H9 (cell line): Measurements from ENCODE around the gene MDFIC. TPM values are rescaled to one million over a fixed set of nuclear protein-coding genes. Genes with fewer than 3 reads are reported as not detected.

ENCODE experiments used
- DNase-seq: peaks from one replicate; pipeline ENCODE4 v3.0.0-alpha.2; 2017
- H2AFZ ChIP-seq: one replicate; pipeline ENCODE4 v1.6.1; 2013; ENCODE audit warnings: mild to moderate bottlenecking, low read length, control low read depth, moderate library complexity
- H2AK5ac ChIP-seq: 2 replicates; pipeline ENCODE4 v1.6.1; 2013; ENCODE audit warnings: low read length, control low read depth, mixed read lengths; ENCODE audit not compliant: insufficient read length
- H2BK120ac ChIP-seq: one replicate; pipeline ENCODE4 v1.6.1; 2013; ENCODE audit warnings: low read depth, mild to moderate bottlenecking, low read length, control low read depth, inconsistent platforms; ENCODE audit not compliant: poor library complexity, severe bottlenecking
- H2BK12ac ChIP-seq: 2 replicates; pipeline ENCODE4 v1.6.1; 2013; ENCODE audit warnings: low read length, control low read depth, mixed read lengths, low read depth; ENCODE audit not compliant: insufficient read length
- H2BK15ac ChIP-seq: 2 replicates; pipeline ENCODE4 v1.6.1; 2013; ENCODE audit warnings: low read depth, low read length, control low read depth
- H2BK20ac ChIP-seq: one replicate; pipeline ENCODE4 v1.6.1; 2013; ENCODE audit warnings: low read depth, mild to moderate bottlenecking, low read length, control low read depth, inconsistent platforms; ENCODE audit not compliant: poor library complexity, severe bottlenecking
- H2BK5ac ChIP-seq: 2 replicates; pipeline ENCODE4 v1.6.1; 2013; ENCODE audit warnings: low read length, control low read depth, mixed read lengths; ENCODE audit not compliant: insufficient read length
- H3K14ac ChIP-seq: 2 replicates; pipeline ENCODE4 v1.6.1; 2013; ENCODE audit warnings: low read length, control low read depth; ENCODE audit not compliant: insufficient read depth
- H3K18ac ChIP-seq: 2 replicates; pipeline ENCODE4 v1.6.1; 2013; ENCODE audit warnings: low read depth, mild to moderate bottlenecking, mixed read lengths, low read length, control low read depth; ENCODE audit not compliant: insufficient read length
- H3K23ac ChIP-seq: 2 replicates; pipeline ENCODE4 v1.6.1; 2013; ENCODE audit warnings: low read length, control low read depth, mixed read lengths, low read depth; ENCODE audit not compliant: insufficient read length
- H3K23me2 ChIP-seq: 2 replicates; pipeline ENCODE4 v1.6.1; 2013; ENCODE audit warnings: low read depth, mild to moderate bottlenecking, mixed read lengths, low read length, control low read depth; ENCODE audit not compliant: insufficient read length, poor library complexity, severe bottlenecking
- H3K27ac ChIP-seq: 2 replicates; pipeline ENCODE4 v1.5.1; 2013; ENCODE audit warnings: low read length, control low read depth, mixed read lengths, low read depth; ENCODE audit not compliant: insufficient read length
- H3K27me3 ChIP-seq: 2 replicates; pipeline ENCODE4 v1.6.1; 2013; ENCODE audit warnings: low read length, control low read depth, inconsistent platforms; ENCODE audit not compliant: insufficient read depth
- H3K4ac ChIP-seq: 2 replicates; pipeline ENCODE4 v1.6.1; 2013; ENCODE audit warnings: low read depth, mild to moderate bottlenecking, control low read depth, inconsistent platforms, low read length, moderate library complexity
- H3K4me1 ChIP-seq: 2 replicates; pipeline ENCODE4 v1.6.1; 2013; ENCODE audit warnings: low read length, control low read depth, inconsistent platforms; ENCODE audit not compliant: insufficient read depth
- H3K4me2 ChIP-seq: 2 replicates; pipeline ENCODE4 v1.6.1; 2013; ENCODE audit warnings: low read length, control low read depth, mixed read lengths; ENCODE audit not compliant: insufficient read length, insufficient read depth
- H3K56ac ChIP-seq: 2 replicates; pipeline ENCODE4 v1.6.1; 2013; ENCODE audit warnings: low read depth, mild to moderate bottlenecking, mixed read lengths, low read length, control low read depth; ENCODE audit not compliant: insufficient read length
- H3K79me1 ChIP-seq: 2 replicates; pipeline ENCODE4 v1.6.1; 2013; ENCODE audit warnings: low read depth, mild to moderate bottlenecking, moderate library complexity, low read length, control low read depth, inconsistent platforms; ENCODE audit not compliant: insufficient read depth, poor library complexity, severe bottlenecking
- H3K79me2 ChIP-seq: 2 replicates; pipeline ENCODE4 v1.6.1; 2013; ENCODE audit warnings: low read length, control low read depth, inconsistent platforms; ENCODE audit not compliant: insufficient read depth
- H3K9ac ChIP-seq: 2 replicates; pipeline ENCODE4 v1.6.1; 2013; ENCODE audit warnings: low read length, control low read depth, mixed read lengths; ENCODE audit not compliant: insufficient read length; ENCODE audit errors: extremely low read depth
- H3K9me3 ChIP-seq: one replicate; pipeline ENCODE4 v1.6.1; 2013; ENCODE audit warnings: low read depth, low read length, inconsistent platforms; ENCODE audit not compliant: control insufficient read depth
- H3T11ph ChIP-seq: one replicate; pipeline ENCODE4 v1.6.1; 2013; ENCODE audit warnings: mild to moderate bottlenecking, low read length, control low read depth, inconsistent platforms
- H4K20me1 ChIP-seq: one replicate; pipeline ENCODE4 v1.6.1; 2013; ENCODE audit not compliant: control insufficient read depth, insufficient read length, insufficient read depth
- H4K5ac ChIP-seq: 2 replicates; pipeline ENCODE4 v1.6.1; 2013; ENCODE audit warnings: low read depth, mild to moderate bottlenecking, mixed read lengths, low read length, control low read depth; ENCODE audit not compliant: insufficient read length
- H4K8ac ChIP-seq: replicated peaks from 2 replicates; pipeline ENCODE4 v1.6.1; 2013; ENCODE audit warnings: low read length, control low read depth, mixed read lengths, low read depth; ENCODE audit not compliant: insufficient read length
- H4K91ac ChIP-seq: 2 replicates; pipeline ENCODE4 v1.6.1; 2013; ENCODE audit warnings: low read depth, mild to moderate bottlenecking, moderate library complexity, mixed read lengths, low read length, control low read depth; ENCODE audit not compliant: insufficient read length
- H3K27ac Mint-ChIP-seq, 3 experiments: 2 replicates in 2 of 3; 3 replicates in 1 of 3; pipeline ENCODE4 v1.8.0; 2020 to 2021; ENCODE audit warnings: mixed read lengths in 3 of 3, mild to moderate bottlenecking in 1 of 3, moderate library complexity in 1 of 3
- H3K27me3 Mint-ChIP-seq: 2 replicates; pipeline ENCODE4 v1.8.0; 2021; ENCODE audit warnings: low read depth, mild to moderate bottlenecking, moderate library complexity, mixed read lengths
- H3K36me3 Mint-ChIP-seq, 3 experiments: 2 replicates in 2 of 3; 3 replicates in 1 of 3; pipeline ENCODE4 v1.8.0; 2020 to 2021; ENCODE audit warnings: low read depth in 3 of 3, mixed read lengths in 3 of 3; ENCODE audit not compliant: insufficient read depth in 1 of 3
- H3K4me1 Mint-ChIP-seq, 2 experiments: 2 replicates each; pipeline ENCODE4 v1.8.0; 2020; ENCODE audit warnings: mixed read lengths in 2 of 2
- H3K4me3 Mint-ChIP-seq, 2 experiments: 2 replicates in 1 of 2; 3 replicates in 1 of 2; pipeline ENCODE4 v1.8.0; 2020 to 2021; ENCODE audit warnings: mild to moderate bottlenecking in 2 of 2, mixed read lengths in 2 of 2, moderate library complexity in 1 of 2
- H3K9me3 Mint-ChIP-seq, 2 experiments: 2 replicates in 1 of 2; 3 replicates in 1 of 2; pipeline ENCODE4 v1.8.0; 2020; ENCODE audit warnings: mild to moderate bottlenecking in 2 of 2, mixed read lengths in 2 of 2, moderate library complexity in 1 of 2
- CTCF ChIP-seq: fragments of 200-600 bp; sonication (generic); conservative IDR thresholded peaks from 3 replicates; pipeline ENCODE4 v1.8.0; 2021; ENCODE audit warnings: antibody characterized with exemption, mild to moderate bottlenecking
- WGBS: extraction: QIAGEN DNeasy Blood & Tissue Kit; methylation state at CpG from one replicate; pipeline ENCODE4 v1.1.7; 2013; ENCODE audit warnings: missing lambda C conversion rate, low lambda C conversion rate, mixed read lengths; ENCODE audit not compliant: insufficient read length; ENCODE audit errors: extremely low coverage; 5-methylcytosine and 5-hydroxymethylcytosine counted together
- total RNA-seq: library from RNA; stranded (reverse); gene quantifications from 2 replicates; pipeline ENCODE4 v1.2.1, GENCODE V29; 2021

MDFIC gene
- total RNA-seq, 1 experiment from 2014 or later, result 2.0 TPM

- H2BK15ac ChIP-seq, result no peak overlapping the region
- H3K4ac ChIP-seq, result no peak overlapping the region
- no CpG with 5 or more reads among the region's 1 CpG for WGBS
- Mint-ChIP-seq H3K4me1 (peaks cover 8 to 11% of the 10 kb centered on the region in 2 experiments; a peak in 3 of 4 replicates), H3K36me3 (no peaks in the 10 kb centered on the region), H3K9me3 (no peaks in the 10 kb centered on the region), H3K27me3 (no peaks in the 10 kb centered on the region), H3K4me3 (no peak overlapping the region), H3K27ac (no peak overlapping the region)
- H4K20me1 ChIP-seq, result no peaks in the 10 kb centered on the region
- no peak overlapping the region for H2BK5ac ChIP-seq
- no peak overlapping the region for H3K18ac ChIP-seq
- H3K27me3 ChIP-seq, result no peaks in the 10 kb centered on the region
- no peak overlapping the region for H3K14ac ChIP-seq
- no peak overlapping the region for H3T11ph ChIP-seq
- H2BK12ac ChIP-seq, result no peak overlapping the region
- no peak overlapping the region for H3K9ac ChIP-seq
- no peak overlapping the region for H2AK5ac ChIP-seq
- H2BK20ac ChIP-seq, result no peak overlapping the region
- DNase-seq, result no peak
- H4K5ac ChIP-seq, result no peak overlapping the region
- H3K23ac ChIP-seq, result no peak overlapping the region
- no peak overlapping the region for H4K91ac ChIP-seq
- H4K8ac ChIP-seq, result no peak overlapping the region
- H3K4me1 ChIP-seq, result no peaks in the 10 kb centered on the region
- H3K4me2 ChIP-seq, result no peak overlapping the region
- no peak overlapping the region for H2BK120ac ChIP-seq
- no peaks in the 10 kb centered on the region for H3K23me2 ChIP-seq
- no peaks in the 10 kb centered on the region for H3K9me3 ChIP-seq
- no peak for TF ChIP-seq CTCF
- H3K27ac ChIP-seq, result no peak overlapping the region
- H3K56ac ChIP-seq, result no peak overlapping the region
- H3K79me1 ChIP-seq, result no peaks in the 10 kb centered on the region
- no peaks in the 10 kb centered on the region for H3K79me2 ChIP-seq
- no peak overlapping the region for H2AFZ ChIP-seq
These were observed 35.5 kb downstream of the MDFIC start for GRCh38 chr7:114957444-114957843.
